ENCODE measurements around the gene ZNF687. TPM values are rescaled to one million over a fixed set of nuclear protein-coding genes. Genes with fewer than 3 reads are reported as not detected.
"Not testable (repeated sequence)": the region's sequence is repeated elsewhere in the genome, so short reads cannot be mapped to it uniquely, and the experiment has no call there.

The ZNF687 gene
- total RNA-seq, 1 donor from 2014 or later, result 9.0 TPM

DNA sequence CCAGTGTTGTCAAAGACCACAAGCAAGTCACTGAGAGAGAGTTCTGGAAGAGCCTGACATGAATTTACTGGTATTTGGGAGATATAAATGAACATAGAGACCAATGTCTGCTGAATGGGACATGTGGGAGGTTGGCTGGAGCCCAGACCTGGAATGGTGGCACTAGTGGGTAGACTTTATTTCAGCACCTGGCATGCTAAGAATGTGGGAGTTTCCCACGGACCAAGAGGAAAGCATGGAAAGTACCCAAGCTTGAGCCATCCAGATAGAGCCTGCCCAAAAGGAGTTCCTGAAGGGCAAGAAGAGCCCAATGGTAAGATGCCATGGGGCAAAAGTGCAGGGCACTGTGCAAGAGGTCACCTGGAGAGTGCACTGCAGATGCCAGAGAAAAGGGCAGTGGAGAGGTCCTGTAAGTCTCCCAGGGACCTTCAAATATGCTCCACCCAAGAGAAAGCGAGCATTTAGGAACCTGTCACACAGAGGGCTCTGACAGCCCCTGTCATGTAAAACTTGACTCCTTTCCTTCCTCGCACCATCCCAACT is 8.1 kb upstream of the ZNF687 start:
- TF ChIP-seq, protein P1, sequence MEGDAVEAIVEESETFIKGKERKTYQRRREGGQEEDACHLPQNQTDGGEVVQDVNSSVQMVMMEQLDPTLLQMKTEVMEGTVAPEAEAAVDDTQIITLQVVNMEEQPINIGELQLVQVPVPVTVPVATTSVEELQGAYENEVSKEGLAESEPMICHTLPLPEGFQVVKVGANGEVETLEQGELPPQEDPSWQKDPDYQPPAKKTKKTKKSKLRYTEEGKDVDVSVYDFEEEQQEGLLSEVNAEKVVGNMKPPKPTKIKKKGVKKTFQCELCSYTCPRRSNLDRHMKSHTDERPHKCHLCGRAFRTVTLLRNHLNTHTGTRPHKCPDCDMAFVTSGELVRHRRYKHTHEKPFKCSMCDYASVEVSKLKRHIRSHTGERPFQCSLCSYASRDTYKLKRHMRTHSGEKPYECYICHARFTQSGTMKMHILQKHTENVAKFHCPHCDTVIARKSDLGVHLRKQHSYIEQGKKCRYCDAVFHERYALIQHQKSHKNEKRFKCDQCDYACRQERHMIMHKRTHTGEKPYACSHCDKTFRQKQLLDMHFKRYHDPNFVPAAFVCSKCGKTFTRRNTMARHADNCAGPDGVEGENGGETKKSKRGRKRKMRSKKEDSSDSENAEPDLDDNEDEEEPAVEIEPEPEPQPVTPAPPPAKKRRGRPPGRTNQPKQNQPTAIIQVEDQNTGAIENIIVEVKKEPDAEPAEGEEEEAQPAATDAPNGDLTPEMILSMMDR (IDR thresholded peaks at IDR 0.05; ENCODE audit: insufficient read depth, low read length, severe bottlenecking), result no peak
- no peak for FAIRE-seq
- H3K4me3 ChIP-seq (ENCODE audit: low read depth, low read length), result no peak overlapping the region
- no peaks in the 10 kb centered on the region for H3K27me3 ChIP-seq (ENCODE audit: control insufficient read depth, insufficient read depth, low read length)
- no peak for DNase-seq (ENCODE audit: low read depth)
- H3K36me3 ChIP-seq (ENCODE audit: control insufficient read depth, insufficient read depth, low read length), result peaks cover 1% of the 10 kb centered on the region

DNA sequence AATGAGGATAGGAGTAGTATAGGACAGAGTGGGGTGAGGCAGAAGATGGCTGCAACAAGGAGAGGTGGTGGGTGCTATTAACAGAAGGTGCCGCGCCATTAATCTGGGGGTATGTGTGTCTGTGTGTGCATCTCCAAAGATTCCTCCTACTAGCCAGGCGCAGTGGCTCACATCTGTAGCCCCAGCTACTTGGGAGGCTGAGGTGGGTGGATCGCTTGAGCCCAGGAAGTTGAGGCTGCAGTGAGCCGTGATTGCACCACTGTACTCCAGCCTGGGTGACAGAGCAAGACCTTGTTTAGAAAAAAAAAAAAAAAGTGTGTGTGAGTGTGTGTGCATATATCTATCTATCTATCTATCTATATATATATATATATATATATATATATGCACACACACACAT is 6.8 kb upstream of the ZNF687 start:
- not testable (repeated sequence) for H3K36me3 ChIP-seq (ENCODE audit: control insufficient read depth, insufficient read depth, low read length); H3K4me3 ChIP-seq (ENCODE audit: low read depth, low read length); H3K27me3 ChIP-seq (ENCODE audit: control insufficient read depth, insufficient read depth, low read length); DNase-seq (ENCODE audit: low read depth); FAIRE-seq

GRCh38 chr1:151277249-151277648 is 4.8 kb upstream of the ZNF687 start:
- no peak for FAIRE-seq
- DNase-seq (ENCODE audit: low read depth), result no peak
- TF ChIP-seq, protein P1 (IDR thresholded peaks at IDR 0.05; ENCODE audit: insufficient read depth, low read length, severe bottlenecking), result no peak
- no peaks in the 10 kb centered on the region for H3K27me3 ChIP-seq (ENCODE audit: control insufficient read depth, insufficient read depth, low read length)
- no peak overlapping the region for H3K4me3 ChIP-seq (ENCODE audit: low read depth, low read length)
- H3K36me3 ChIP-seq (ENCODE audit: control insufficient read depth, insufficient read depth, low read length), result no peaks in the 10 kb centered on the region

DNA sequence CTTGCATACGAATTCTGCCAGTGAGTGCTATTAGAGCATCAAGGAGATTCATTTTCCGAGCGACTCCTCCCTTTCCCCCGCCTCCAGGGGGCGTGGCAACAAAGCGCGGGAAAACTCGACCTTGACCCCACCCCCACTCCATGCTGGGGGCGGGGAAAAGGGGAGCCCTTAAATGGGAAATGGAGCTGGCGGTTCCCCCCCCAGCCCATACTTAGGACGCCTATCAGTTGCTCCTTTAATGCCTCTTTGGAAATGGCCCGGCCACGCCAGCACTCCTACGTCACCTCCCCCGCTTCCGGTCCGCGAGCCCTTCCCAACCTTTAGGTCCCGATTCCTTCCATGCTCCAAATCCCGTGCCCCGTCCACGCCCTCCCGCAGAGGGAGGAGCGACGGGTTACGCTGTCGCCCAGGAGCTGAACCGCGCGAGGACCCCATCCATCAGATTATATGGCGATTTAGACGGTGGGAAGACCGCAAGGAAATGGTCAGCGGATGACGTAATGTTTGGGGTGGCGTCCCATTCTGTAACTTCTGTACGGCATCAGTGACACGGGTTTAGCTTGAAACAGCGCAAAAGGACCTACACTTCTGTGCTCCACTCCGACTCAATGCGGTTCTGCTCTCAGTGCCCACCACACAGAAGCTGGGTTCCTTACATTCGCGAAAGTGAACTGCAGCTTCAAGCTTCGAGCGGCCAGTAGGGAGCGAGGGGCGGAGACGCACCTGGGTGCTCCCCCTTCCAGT is 702 bp upstream of the ZNF687 start:
- Histone ChIP-seq H3K27me3 (ENCODE audit: control insufficient read depth, insufficient read depth, low read length) (no peaks in the 10 kb centered on the region), H3K36me3 (ENCODE audit: control insufficient read depth, insufficient read depth, low read length) (peaks cover 6% of the 10 kb centered on the region), H3K4me3 (ENCODE audit: low read depth, low read length) (peak overlapping the region; percentile 86)
- FAIRE-seq (no peak), DNase-seq (ENCODE audit: low read depth) (peak; percentile 91)
- TF ChIP-seq, protein P1 (IDR thresholded peaks at IDR 0.05; ENCODE audit: insufficient read depth, low read length, severe bottlenecking), result no peak

- TF ChIP-seq, protein P1 (IDR thresholded peaks at IDR 0.05; ENCODE audit: insufficient read depth, low read length, severe bottlenecking), result no peak
- Histone ChIP-seq H3K27me3 (ENCODE audit: control insufficient read depth, insufficient read depth, low read length) (no peaks in the 10 kb centered on the region), H3K4me3 (ENCODE audit: low read depth, low read length) (peak overlapping the region; percentile 86), H3K36me3 (ENCODE audit: control insufficient read depth, insufficient read depth, low read length) (peaks cover 21% of the 10 kb centered on the region)
- DNase-seq (ENCODE audit: low read depth) (no peak), FAIRE-seq (no peak)
These were observed 1.0 kb downstream of the ZNF687 start for GRCh38 chr1:151282883-151283725.

DNA sequence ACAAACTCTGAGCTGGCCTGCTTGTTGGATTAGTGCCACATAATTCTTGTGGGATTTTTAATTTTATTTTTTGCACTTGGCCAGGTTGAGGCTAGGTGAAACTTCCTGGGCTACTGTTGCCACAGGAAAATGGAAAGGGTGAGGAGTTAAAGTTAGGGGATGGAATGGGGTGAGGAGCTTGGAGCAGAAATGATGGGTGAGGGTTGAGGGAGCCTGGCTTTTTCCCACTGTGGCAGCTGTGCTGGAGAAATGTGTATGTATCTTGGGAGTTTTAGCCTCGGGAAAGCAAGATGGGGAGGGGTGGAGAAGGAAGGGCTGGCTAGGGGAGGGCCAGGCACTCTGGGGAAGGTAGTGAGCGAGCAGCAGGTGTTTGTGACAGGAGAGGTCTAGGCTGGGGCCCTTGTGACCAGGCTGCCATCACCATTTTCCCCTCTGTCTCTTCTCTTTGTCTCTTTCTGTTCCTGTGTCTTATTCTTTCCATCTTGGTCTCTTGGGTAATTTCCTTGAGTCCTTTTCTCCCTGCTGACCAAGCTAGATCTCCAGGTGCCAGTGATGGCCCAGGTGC is 2.0 kb downstream of the ZNF687 start:
- Histone ChIP-seq H3K27me3 (ENCODE audit: control insufficient read depth, insufficient read depth, low read length) (no peaks in the 10 kb centered on the region), H3K36me3 (ENCODE audit: control insufficient read depth, insufficient read depth, low read length) (peaks cover 28% of the 10 kb centered on the region), H3K4me3 (ENCODE audit: low read depth, low read length) (no peak overlapping the region)
- no peak for FAIRE-seq
- DNase-seq (ENCODE audit: low read depth), result no peak
- TF ChIP-seq, protein P1 (IDR thresholded peaks at IDR 0.05; ENCODE audit: insufficient read depth, low read length, severe bottlenecking), result no peak

Data from bronchial epithelial cell (primary cell).